Stimulated activated CD4-positive, alpha-beta T cell treated with anti-CD3 and anti-CD28 coated beads, TNF-alpha, amount 100 ng/mL, for 4 hours (primary cell): ENCODE measurements around the gene NXT1.

Experiments
- DNase-seq, 3 experiments: peaks; one replicate each; pipeline ENCODE4 v3.0.0-alpha.2; 2020; ENCODE audit warnings: low read depth in 3 of 3

NXT1 gene

DNA sequence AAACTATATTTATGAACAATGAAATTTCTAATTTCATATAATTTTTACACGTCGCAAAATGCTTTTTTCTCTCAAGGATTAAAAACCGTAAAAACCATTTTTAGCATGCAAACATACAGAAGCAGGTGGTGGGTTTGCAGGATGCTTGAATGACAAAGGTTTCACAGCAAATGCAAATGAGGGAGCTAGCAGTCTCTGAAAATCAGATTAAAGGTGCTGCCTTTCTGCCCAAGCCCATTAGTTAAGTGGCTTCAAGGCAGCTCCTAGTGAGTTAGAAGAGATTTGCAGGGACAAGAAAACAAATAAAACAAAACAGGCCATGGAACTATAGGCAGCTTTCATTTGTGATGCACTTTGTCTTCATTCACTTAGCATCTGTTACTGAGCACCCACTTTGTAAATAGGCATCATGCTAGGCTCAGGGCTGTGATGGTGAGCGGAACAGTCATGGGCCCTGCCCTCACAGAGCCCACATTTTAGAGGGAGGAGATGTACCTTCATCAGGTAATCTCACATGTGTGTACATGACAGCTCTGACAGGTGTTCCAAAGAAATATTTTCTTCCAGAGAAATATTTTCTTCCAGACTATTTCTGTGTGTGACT lies 41.2 kb downstream of the NXT1 start:
- no peak for DNase-seq

DNA sequence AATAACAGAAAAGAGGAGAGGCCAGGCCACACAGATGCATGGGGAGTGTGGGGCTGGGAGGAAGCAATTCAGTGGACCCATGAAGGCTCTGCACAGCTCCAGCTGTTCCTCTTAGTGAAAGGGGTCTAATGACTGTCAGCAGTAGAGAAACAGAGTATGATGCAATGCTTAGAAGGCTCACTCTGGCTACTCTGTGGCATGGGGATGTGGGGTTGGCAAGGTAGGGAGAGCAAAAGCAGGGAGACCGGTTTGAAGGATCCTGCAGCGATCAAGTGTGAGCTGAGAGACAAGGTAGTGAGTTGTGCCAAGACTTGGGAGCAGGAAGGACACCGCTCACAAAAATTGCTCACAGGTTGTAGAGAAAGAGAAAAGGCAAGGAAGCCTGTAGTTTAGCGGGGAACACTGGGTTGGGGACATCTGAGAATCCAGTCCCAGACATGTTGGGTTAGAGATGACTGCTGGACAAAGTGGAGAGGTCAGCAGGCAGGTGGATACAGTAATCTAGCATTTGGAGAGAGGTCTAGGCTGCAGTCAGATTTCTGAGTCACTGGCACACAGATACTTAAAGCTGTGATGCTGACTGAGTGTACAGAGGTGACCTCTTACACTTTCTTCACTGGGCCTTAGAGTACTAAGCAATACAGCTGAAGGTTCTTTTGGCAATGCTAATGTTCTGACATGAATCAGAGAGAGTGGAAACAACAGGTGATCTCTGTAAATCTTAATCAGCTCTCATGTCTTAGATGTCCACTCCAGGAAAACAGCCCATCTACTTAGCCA lies 43.6 kb downstream of the NXT1 start:
- DNase-seq: no peak

DNA sequence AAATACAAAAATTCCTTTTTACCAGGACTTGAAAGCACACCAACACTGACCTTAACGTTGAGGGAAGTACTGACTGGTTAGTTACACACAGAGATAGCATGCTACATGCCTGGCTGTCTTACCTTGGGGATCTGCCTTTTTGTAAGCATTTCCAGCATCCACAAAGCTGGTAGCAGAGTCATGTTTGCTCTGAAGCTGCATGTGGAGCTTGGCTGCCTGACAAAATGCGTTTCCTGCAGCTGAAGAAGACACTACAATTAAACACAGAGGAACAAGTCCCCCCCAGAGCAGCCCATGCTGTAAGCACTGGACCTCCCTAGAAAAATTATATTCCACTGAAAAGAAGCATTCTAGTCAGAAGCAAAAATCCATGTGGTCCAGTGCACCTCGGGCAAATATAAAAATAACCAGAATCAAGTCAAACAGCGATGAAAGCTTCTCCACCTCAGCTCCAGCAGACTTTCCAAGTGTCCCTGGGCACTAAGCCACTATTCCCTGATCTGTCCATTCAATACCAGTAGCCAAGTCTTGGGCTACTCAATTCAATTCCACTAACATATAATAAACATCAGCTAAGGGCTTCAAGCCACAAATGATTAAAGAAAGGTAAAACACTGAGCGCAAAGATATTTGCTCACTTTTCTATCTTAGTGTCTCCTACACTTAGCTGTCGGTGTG lies 46.5 kb downstream of the NXT1 start:
- DNase-seq: no peak

DNA sequence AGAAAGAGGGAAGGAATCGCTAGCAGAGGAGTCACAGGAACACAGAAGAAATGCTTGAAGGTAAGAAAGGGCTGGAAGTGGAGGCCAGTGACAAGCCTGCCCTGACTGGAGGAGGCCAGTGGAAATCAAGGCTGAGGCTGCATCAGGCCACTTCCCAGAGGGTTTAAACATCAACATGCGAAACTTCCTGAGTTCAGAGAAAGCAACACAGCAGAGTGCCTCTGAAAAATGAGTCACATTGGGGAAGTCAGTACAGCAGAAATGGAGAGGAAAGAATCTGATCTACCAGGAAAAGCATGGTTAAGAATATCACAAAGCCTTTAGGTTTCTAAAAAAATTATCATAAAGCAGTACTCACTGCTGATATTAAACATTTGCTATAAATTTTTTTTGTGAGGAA lies 47.4 kb downstream of the NXT1 start:
- DNase-seq: no peak

DNA sequence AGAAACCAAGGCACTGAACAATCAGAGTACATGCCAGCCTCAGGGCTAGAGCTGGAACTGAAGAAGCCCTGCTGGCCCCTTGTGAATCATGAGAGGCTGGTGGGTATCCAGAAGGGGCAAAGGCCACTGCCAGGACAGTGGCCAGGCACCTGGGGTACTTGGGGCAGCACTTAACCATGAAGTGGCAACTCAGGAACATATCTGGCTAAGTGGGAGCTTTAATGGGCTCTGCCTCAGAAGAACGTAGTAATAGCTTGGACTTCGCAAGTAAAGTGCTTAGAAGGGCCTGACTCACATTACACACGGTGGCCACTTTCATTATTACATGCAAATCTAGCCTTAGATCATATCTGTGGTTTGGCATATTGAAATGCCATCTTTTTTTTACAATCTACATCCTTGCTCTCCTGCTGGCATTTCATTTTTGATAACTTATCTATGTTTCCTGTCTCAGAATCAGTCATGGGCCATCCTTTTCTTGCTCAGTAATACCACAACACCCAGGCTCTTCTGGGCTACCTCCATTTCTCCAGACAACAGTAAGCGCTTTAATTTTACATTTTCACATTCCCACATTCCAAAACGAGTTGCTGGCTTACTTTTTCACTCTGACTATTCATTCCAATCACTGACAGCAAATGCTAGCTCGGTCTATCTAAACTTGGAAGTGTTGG lies 49.1 kb downstream of the NXT1 start:
- no peak for DNase-seq

DNA sequence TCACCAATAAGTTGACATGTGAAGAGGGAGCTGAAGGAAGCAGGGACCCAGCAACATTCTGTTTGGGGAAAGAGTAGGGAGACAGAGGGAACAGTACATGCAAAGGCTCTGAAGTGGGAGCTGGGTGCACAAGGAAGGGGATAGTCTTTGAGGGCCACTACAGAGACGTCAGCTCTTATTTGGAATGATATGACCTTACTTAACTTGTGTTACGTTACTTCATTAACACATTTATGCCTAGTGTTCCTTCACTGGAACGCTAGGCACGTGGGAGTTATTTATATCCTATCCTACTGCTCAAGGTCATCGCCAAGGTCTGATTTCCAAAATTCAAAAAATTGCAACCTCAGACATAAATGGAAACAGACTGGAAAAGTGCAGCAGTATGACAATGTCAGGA lies 50.5 kb downstream of the NXT1 start:
- DNase-seq: no peak

DNA sequence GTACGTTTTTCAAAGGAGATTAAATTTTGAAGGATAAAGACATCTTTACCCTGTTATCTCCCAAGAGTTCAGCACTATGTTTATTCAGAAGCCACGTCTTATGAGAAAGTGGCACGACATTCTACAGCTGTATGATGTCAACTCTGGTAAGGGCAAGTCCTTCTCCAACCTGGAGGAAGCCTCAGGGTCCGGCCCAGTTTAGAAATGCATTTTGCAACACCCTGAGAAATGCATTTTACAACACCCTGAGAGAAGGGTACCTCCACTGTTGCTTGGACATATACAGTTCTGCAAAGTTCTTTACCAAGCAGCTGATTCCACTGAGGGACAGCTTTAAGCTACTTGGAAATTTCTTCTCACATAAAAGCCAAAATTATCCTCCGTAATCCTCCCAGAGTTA lies 53.2 kb downstream of the NXT1 start:
- DNase-seq: no peak

DNA sequence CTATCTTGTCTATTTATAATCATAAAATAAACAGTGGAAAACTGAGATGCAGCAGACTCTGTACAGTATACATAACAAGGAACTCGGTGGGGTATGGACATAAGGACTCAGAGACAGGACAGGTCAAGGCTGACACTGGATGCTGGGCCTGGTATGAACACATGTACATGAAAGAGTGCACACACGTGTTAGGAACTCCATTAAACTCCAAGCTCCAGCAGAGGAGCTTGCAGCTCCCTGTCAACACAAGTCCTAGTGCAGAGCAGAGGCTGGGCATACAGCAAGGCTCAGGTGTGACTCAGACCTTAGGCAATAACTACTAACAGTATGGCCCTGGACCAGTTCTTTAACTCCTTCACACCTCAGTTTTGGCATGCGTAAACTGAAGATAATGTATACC lies 53.6 kb downstream of the NXT1 start:
- no peak for DNase-seq
